HTERT RPE-1 (cell line): Measurements from ENCODE around the gene SMARCC2.
"Not testable (repeated sequence)": the region's sequence is repeated elsewhere in the genome, so short reads cannot be mapped to it uniquely, and the experiment has no call there.

Experiments
- in situ Hi-C: fragments of 300-500 bp; cut with MboI; formaldehyde crosslinking; loops from 4 replicates; pipeline ENCODE4 v1.14.3; 2020; ENCODE audit warnings: low sequenced_read_pairs

SMARCC2 gene

DNA sequence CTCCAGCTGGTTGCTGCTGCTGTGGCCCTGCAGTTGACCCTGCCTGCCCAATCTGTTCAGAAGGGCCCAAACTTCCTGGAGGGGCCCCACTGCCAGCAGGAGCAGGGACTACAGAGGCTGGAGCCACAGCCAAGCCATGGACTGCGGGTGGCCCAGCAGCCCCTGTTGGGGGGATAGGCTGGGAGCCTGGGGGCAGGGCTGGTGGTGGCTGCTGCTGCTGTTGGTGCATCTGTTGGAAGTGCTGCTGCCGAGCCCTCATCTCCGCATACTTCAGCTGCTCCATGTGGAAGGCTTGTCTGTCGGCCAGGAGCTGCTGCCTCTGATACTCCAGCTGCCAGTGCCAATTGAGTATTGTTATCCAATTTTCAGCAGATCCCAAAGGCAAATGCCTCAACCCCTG is 23.9 kb downstream of the SMARCC2 start:
- in situ Hi-C loops, result no loop called here

- in situ Hi-C loops, result no loop called here
Observed at GRCh38 chr12:56164345-56164729, 24.9 kb downstream of the SMARCC2 start.

DNA sequence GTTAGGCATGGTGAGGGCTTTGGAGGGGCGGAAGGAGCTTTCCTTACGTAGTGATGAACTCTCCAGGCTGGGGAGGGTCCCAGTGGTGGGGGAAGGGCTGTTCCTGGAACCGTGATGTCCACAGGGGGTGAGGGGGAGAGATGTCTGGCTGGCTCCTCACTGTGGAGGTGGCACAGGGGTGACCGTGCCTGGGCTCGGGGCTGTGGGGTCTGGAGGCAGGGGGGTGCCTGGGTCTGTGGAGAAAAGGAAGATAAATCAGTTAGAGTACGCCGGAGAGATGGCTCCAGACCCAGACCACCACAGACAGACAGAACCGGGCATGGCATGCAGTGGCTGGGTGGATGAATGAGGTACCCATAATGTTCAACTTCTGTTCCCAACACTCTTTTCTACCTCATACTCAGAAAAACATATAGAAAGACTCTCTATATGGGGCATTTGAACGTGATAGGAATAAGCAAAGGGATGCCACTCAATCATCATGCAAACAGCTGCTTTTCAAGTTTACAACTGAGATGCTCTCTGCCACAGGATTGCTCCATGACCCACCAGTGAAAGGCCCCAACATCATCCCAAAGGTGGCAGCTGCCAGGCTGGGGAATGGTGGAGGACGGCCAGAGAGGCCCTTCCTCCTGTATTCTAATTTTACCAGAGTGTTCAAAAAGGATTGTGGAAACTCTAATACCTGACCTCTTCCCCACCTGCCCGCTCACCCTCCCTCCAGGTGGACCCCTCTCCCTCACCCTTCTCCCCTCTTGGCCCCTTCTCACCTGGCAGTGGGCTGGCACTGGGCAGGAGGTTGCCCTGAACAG is 25.5 kb downstream of the SMARCC2 start:
- in situ Hi-C loops, result no loop called here

GRCh38 chr12:56162468-56163290 is 26.6 kb downstream of the SMARCC2 start:
- in situ Hi-C loops, result no loop called here

DNA sequence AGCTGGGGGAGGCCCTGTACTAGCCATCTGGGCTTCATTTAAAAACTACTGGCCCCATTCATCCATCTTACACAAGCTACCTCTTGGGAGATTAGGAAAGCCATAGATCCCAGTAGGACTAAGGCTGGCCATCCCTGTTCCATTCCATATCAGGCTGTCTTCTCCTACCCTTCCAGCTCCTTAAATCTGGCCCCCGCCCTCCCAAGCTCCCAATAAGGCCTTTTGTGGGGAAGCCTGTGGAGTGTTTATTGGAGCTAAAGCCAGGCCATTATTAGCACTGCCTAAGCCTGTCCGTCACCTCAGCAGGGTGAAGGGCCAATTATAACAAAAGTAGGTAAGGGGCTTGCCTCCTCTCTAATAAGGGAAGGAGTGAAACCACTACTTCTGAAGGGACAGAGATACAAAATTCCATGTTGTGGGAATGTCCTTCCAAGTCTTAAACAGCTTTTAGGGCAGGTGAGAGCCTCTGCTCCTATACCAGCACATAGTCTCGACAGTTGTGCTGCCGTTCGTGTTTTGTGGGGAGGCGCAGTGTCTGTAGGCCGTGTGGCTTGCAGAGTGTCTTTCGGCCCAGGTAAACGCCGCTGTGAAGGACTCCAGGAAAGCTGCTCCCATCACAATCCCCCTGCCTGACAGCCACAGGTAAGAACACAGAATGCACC is 27.5 kb downstream of the SMARCC2 start:
- in situ Hi-C loops, result no loop called here

DNA sequence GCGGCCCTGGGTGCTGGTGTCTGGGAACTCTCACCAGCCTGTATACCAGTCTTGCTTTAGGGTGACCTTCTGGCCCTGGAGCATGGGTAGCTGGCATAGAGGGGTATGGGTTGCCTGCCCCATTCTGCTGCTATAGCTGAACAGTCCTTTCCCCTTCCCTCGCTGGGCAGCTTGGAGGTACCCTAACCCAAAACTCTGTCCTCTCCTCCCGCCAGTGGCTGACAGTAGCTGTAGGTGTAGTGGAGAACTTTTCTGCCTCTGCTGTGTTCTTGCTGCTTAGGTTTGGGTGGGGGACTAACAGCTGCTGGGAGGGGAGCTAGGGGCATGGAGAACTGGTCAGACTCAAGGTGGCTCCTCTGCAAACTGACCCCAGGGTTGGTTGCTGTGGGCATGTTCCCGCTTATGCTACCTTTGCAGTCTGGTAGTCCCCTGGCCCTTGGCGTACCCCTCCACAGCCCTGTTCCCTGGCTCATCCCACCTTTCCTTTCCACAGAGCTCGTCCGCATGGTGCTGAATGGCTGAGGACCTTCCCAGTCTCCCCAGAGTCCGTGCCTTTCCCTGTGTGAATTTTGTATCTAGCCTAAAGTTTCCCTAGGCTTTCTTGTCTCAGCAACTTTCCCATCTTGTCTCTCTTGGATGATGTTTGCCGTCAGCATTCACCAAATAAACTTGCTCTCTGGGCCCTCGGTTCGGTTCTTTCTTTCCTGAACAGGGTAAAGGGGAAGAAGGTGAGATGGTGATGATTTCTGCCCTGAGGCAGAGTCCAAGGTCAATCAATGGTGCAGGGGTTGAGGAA is 28.2 kb downstream of the SMARCC2 start:
- in situ Hi-C loops, result no loop called here

DNA sequence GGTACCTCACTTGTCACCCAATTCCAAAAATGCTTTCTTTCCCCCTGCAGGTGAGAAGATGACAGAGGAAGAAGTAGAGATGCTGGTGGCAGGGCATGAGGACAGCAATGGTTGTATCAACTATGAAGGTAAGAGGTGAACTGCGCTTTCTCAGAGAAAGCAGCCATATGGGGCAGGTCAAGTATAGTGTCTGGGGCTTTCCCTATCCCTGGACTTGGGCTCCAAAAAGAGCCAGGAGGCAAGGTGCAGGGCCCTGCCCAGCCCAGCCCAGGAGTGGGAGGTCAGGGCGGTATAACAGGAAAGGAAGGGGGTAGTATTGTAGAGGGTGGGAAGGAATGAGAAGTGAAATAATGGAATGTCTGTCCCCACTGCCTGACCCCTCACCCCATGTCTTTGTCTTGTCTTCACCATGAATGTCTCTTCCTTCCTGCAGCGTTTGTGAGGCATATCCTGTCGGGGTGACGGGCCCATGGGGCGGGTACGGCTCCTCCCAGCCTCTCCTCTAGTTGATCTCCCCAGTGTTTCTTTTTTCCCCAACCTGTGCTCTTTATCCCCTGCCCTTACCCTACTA is 29.0 kb downstream of the SMARCC2 start:
- in situ Hi-C loops, result no loop called here

GRCh38 chr12:56159482-56160192 is 29.6 kb downstream of the SMARCC2 start:
- in situ Hi-C loops, result no loop called here

GRCh38 chr12:56158926-56159461 is 30.3 kb downstream of the SMARCC2 start:
- in situ Hi-C loops, result no loop called here

GRCh38 chr12:56158029-56158925 is 31.0 kb downstream of the SMARCC2 start, which contains the start of gene MYL6:
TSS of gene MYL6 (plus strand) at chr12:56158359. CDS start at chr12:56158402, 43 bp downstream.
- in situ Hi-C loops, result no loop called here

DNA sequence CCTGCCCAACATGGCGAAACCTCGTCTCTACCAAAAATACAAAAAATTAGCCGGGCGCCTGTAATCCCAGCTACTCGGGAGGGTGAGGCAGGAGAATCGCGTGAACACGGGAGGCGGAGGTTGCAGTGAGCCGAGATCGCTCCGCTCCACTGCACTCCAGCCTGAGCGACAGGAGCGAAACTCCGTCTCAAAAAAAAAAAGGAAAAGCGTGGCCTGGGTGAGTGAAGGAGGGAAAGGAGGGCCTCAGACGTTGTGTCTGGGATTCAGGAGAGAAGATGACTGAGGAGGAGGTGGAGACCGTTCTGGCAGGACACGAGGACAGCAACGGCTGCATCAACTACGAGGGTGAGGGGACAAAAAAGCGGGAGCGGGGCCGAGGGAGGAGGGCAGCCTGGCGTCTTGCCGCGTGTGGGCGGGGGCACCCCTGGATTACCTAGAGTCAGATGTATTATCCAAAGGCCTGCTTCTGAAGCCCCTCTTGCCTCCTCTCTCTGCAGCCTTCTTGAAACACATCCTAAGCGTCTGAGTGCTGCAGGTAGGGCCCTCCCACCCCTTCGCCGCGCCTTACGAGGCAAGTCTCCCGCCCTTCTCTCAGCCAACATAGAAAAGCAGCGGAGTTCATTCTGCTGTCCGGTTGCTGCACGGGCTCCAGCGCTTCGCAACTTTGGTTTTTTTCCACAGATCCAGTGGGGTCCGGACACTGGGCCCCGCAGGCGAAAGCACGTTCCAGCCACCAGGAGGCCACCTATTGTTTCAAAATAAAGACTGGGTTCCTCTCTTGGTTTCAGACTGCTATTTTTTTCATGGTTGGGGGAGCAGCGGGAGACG is 31.9 kb downstream of the SMARCC2 start:
- in situ Hi-C loops, result no loop called here

DNA sequence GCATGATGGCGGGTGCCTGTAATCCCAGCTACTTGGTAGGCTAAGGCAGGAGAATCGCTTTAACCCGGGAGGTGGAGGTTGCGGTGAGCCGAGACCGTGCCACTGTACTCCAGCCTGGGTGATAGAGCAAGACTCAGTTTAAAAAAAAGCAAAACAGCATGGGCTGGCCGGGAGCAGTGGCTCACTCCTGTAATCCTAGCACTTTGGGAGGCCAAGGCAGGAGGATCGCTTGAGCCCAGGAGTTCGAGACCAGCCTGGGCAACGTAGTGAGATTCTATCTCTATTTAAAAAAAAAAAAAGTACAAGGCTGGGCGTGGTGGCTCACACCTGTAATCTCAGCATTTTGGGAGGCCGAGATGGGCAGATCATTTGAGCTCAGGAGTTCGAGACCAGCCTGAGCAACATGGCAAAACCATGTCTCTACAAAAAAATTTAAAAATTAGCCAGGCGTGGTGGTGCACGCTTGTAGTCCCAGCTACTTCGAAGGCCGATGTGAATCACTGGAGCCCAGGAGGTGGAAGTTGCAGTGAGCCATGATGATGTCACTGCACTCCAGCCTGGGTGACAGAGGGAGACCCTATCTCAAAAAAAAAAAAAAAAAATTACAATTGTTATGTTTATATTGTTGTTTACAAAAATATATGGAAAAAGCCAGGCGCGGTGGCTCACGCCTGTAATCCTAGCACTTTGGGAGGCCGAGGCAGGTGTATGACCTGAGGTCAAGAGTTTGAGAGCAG is 32.7 kb downstream of the SMARCC2 start:
- in situ Hi-C loops, result not testable (repeated sequence)

GRCh38 chr12:56155256-56155845 is 33.9 kb downstream of the SMARCC2 start:
- in situ Hi-C loops, result no loop called here

GRCh38 chr12:56154818-56155217 is 34.5 kb downstream of the SMARCC2 start:
- in situ Hi-C loops, result no loop called here

- in situ Hi-C loops, result no loop called here
Observed at GRCh38 chr12:56154246-56154771, 35.0 kb downstream of the SMARCC2 start.

DNA sequence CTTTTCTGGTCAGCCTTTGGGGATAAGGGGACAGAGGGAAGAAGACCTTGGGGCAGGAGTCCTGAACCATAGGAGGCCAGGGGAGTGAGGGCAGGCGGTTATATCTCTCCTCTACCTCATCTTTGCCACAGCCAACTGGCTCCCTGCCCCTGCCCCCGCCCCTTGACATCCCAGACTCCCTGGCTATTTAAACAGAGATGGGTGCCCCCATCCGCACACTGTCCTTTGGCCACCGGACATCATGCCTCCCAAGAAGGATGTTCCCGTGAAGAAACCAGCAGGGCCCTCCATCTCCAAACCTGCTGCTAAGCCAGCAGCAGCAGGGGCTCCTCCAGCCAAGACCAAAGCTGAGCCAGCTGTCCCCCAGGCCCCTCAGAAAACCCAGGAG is 35.6 kb downstream of the SMARCC2 start:
- in situ Hi-C loops, result no loop called here
